Skin of body (tissue), 2 donors: ENCODE data around the gene SORBS1. TPM values are rescaled to one million over a fixed set of nuclear protein-coding genes. Genes with fewer than 3 reads are reported as not detected.

Experiments
- DNase-seq: peaks from one replicate; lab custom pipeline; 2025; lab: John Stamatoyannopoulos, UW
- total RNA-seq: library from RNA; depleted of rRNA; stranded (reverse); fragments of >200 nt; gene quantifications from one replicate; pipeline ENCODE4 v1.2.3, GENCODE V29; 2014

The SORBS1 gene
- total RNA-seq, 1 donor from 2014 or later: 33.7 TPM

DNA sequence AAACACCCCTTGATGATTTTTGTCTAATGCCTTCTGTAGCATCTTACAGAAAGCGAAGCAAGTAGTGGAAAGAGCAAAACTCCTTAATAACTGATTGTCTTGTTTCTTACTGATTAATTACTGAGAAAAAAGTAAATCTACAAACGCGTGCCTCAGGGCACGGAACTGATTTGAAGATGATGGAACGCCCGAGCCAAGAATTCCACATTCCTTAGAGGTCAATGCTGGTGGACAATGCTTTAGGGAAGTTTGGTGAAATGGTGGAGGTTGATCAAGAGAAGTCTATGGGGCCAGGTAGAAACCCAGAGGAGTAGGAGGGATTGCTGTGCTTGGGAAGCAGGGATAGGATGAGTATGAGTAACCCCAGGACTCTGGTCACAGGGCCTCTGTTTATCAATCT, 5.0 kb upstream of the SORBS1 start:
- DNase-seq: no peak

DNA sequence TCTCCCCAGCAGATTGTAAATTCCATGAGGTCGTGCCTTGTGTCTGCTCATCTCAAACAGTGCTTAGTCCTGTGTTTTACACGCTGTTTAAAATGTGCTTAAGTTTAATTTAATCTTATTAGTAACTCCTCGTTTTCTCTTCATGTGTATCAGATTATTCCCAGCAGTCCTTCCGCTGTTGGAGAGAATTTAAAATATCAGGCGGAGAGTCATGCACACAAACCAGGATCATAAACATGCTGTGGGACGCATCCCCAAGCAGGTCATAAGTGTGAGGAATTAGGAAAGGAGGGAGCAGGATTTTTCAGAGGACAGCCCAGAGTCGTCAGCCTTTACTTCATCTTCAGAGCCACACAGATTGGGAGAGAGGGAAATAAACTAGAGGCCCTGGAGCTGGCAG, 4.2 kb upstream of the SORBS1 start:
- no peak for DNase-seq

DNA sequence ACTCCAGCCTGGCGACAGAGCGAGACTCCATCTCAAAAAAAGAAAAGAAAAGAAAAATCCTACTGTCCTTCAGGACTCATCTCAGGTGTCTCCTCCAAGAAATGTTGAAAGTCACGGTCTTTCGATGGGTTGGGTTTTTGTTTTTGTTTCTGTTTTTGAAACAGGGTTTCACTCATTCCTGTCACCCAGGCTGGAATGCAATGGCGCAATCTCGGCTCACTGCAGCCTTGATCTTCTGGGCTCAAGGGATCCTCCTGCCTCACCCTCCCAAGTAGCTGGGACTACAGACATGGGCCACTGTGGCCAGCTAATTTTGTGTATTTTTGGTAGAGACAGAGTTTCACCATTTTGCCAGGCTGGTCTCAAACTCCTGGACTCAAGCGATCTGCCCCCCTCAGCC, 3.1 kb upstream of the SORBS1 start:
- DNase-seq: no peak

DNA sequence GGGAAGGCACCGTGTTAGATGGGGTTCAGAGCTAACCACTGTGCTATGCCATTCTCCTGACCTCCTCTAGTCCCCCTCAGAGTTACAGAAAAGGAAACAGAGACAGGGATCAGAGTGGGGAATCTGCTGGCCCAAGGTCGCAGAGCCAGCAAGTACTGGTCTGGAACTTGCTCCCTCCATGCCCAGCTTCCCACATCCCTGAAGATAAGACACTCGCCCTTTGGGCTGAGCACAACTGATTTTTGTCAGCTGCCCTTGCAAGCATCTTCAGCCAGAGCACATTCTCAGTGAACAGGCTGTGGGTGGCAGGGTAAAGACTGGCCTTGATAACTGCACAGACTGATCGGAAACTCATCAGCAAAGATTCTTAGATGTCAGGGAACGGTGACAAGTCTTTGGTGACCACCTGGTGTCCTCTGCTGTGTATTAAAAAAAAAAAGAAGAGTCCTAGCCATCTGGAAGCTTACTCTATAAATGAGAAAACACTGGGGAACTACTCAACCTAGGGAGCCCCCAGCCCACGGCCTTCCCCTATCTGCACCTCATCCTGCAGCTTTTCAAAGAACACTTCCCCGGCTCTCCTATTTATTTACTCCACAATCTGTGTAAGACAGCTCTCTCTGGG, 1.3 kb upstream of the SORBS1 start:
- DNase-seq: no peak

DNA sequence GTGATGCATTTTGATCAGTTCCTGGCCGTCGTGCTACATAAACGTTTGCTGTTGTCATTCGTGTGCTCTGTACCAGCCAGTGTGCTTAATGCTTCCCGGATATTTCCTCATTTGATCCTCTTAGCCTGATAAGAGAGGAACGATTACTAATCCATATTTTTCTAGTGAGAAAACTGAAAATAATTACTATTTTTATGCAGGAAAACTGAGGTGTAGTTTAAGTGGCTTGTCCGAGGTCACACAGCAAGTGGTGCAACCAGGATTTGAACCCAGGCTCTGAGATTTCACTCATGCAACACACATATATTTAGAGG, 650 bp upstream of the SORBS1 start:
- no peak for DNase-seq

DNA sequence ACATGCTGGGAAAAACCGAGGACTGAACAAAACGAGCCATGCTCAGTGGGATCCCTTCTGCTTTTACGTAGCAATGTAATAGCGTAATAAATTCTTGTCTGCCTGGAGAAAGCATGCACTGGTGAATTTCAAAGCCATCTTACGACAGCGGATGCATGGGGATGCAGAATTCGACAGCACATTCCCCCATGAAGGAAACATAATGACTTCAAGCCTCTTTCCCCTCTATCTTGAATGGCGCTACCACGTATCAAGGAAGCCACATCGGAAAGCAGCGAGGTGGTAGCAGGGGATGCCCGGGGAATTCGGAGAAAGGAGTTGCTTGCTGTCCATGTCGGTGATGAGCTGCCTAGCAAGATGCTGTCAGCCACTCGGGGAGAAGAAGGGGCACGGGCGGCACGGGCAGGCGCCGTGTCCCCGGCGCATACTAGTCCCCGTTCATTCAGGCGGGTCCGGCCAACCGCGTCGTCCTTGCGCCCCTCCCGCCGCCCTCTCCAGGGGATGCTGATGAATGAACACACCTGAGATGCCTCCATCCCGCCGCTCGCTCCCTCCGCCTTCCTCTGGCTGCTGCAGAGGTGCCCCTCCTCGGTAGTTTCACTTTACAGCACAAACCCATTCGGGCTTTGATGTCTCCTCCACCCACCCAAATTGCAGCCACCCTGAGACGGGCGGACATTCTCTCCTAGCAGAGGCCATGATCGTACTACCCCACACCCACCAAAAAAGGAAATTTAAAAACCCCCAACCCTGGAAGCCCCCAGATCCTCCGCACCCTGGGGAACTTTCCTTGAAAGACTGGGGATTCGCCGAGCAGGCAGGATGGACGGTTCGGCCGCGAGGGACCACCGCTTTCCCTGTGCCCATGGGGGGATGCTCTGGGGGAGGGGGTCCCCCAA, 644 bp downstream of the SORBS1 start:
- peak; percentile 25 for DNase-seq

DNA sequence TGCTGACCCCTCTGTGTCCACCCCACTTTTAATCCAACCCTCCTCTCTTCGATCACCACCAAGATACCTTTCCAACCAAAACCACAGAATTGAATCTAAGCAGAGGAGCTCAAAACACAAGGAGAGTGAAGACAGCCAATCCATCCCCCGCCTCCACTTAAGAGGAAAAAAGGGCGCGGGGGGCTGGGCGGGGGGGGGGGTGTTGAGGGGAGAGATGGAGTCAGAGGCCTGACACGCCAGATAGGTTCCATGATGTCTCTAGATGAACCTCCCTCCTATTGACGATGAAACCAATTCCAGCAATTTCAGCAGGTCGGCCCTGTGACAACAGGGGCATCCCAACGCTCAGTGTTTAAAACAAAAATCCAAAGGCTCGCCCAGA, 1.3 kb downstream of the SORBS1 start:
- no peak for DNase-seq

DNA sequence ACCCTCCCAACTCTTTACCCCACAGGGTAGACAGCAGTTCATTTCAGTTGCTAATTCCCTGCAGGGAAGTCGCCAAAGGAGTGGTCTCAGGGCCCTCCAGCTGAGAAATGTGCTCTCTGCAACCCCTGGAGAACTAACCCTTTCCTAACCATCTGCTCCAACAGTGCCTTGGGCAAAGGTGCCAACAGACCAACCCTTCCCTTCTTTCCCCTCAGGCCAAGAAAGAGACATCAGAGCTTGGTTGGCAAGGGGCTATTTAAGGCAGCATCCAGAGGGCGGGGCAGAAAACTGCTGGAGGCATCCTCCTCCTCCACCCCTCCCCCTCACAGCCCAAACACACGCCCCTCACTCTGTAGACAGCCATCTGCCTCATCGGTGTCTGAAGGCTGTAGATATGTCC, 1.7 kb downstream of the SORBS1 start:
- DNase-seq: no peak

DNA sequence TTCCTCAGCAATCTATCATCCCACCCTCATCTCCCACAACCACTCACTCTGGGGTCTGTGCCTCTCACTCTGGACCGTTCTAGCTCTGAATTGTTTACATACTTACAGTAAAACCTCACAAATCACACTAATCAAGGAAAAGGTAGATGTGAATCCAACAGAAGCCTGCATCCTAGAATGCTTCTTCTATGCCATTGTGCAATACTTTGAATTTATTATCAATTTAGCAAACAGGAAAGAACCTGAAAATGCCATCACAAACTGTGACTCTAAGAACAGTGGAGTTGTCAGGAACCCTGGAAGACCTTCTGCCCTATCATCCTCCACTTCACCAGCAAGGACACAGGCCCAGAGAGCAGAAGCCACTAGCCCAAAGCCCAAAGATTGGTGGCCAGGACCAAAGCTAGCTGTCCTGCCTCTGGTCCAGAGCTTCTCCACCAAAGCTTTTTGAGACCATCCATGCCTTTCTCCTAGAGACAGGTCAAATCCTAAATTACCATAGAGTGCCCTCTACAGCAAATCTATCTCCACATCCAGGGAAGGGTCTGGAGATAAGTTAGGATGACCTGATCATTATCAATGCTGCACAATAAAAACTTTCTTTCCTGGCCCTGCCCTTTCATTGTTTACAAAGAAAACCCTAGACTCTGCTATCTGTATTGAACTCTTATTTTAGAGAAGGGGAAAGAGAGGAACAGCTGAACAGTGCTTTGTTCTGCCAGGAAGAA, 2.4 kb downstream of the SORBS1 start:
- no peak for DNase-seq

DNA sequence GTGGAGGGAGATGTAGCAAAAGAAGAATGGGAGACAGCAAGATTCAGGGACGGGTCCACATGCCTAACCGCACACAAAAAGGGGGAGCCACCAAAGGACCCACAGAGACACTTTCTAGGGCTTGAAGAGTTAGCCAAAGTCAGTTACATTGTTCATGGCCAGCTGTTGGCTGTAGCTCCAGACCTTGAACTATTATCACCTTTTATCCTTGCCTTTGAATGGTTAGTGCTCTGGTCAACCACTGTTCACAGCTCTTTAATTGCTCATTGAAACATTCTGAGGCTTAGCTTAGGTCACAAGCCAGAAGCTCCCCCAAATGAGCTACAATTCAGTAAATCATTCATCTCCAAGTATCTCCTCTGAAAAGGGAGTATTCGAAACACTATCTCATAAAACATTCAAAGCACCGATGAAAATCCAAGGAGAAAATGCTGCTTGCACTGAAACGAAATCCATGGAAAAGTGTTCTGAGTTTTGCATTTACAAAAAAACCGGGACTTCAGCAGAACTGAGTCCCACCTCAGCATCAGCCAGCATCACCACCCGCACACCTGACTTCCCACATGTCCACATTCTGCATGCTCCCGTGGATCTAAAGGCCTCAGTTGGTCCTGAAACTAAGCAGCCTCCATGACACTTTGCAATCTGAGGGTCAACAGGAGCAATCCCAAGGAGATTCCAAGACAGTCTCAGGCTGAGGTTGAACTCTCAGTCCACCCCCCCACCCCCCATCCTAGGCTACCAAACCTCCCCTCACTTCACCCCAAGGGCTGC, 4.0 kb downstream of the SORBS1 start:
- DNase-seq: no peak

DNA sequence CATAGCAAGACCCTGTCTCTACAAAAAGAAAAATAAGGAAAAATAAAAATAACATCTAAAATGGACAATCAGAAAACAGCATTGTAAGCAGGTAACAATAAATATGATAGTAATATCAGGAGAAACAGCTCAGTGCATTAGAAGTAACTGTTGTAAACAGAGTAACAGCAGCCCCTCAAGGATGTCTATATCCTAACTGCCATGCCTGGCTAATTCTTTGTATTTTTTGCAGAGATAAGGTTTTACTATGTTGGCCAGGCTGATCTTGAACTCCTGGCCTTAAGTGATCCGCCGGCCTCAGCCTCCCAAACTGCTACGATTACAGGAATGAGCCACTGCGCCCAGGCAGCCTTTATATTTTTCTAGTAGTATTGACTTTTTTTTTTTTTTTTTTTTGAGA, 7.5 kb downstream of the SORBS1 start:
- no peak for DNase-seq

DNA sequence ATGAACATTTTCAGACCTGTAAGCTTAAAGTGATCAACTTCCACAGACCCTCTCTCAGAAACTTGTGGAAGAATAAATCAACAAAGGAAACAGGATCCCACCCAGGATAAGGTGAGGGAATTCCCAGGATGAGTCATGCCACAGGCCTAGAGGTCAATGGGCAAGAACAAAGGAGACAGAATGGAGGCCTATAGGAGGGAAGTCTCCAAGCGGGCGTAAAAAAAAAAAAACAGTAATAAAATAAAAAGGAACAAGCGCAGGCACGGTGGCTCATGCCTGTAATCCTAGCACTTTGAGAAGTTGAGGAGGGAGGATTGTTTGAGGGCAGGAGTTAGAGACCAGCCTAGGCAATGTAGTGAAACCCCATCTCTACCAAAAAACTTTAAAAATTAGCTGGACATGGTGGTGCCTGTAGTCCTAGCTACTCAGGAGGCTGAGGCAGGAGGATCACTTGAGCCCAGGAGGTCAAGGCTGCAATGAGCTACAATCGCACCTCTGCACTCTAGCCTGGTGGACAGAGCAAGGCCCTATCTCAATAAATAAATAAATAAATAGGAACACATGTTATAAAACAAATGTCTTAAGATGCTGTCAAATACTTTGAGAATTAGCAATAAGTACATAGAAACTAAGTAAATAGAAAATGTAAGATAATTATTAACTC, 8.4 kb downstream of the SORBS1 start:
- DNase-seq: no peak

DNA sequence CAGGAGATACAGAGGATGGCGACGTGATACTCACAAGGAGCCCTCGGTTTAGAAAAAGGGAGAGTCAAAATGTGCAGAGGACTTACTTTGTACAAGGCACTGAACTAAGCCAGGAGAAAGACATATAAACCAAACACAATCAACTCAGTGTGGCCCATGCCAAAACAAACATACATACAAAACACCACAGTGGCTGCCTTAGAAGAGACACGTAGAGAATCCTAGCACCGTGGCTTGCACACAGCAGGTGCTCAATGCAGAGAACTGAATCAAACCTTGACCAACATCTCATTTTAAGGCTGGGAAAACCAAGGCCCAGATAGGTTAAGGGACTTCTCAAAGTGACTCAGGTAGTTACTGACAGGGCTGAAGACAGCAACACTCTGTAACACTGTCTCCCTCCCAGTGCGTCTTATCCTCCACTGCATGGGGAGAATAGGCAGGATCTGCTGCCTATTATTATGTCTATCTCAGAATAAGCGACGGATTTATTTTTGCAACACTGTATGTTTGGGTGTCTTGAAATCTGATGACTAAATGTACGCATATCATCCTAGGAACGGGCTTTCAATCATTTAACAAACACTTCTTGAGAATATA, 11.0 kb downstream of the SORBS1 start:
- no peak for DNase-seq

DNA sequence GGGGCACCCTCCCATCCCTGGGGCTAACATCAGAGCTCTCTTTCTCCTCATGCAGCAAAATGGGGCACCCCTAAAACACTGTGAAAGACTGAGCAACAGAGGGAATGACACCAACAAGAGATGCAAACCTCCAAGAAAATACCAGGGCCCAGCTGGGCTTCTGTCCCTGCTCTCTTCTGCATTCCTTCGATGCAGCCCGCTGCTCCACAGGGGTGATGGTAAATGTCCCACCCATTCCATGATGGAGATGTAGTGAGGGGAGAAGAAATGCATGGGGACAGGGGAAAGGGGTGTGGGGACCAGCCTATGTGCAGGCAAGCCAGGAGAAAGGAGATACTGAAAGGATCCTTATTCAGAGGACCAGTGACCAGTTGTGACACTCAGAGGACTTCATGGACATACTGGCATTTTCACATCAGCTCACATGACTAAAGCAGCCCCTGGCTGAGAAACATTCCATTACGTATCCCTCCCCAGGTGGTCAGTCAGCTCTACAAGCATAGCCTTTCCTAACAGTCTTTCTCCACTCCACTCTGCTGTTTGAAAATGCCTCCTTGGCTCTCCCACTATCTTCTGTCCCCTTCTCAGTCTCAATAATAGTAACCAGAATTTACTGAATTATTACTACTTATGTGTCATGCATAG, 13.3 kb downstream of the SORBS1 start:
- no peak for DNase-seq

DNA sequence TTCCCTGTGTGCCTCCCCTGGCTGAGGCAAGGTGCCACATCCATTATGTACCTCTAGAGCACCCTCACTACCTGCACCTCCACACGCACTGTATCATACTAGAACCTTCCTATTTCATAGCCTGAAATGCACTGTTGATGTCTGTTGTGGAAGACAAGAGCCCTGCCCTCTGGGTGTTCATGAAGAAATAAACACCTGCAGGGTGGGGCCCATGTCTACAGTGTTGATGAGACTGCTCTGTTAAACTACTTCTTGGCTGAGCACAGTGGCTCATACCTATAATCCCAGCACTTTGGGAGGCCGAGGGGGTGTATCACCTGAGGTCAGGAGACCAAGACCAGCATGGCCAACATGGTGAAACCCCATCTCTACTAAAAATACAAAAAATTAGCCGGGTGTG, 14.0 kb downstream of the SORBS1 start:
- DNase-seq: no peak

DNA sequence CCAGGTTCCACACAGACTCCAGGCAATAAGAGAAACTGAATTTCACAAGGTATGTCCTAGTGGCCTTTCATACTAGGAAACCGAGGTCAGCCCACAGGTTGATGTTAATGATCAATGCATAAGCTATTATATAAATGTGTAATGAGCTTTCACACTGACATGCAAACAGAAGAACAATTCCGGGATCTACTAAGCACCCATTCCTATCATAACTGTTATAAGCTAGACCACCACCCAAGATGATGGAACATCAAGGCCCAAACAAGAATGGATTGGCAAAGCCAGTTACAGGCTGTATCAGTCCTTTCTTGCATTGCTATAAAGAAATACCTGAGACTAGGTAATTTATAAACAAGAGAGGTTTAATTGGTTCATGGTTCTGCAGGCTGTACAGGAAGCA, 15.2 kb downstream of the SORBS1 start:
- DNase-seq: no peak

DNA sequence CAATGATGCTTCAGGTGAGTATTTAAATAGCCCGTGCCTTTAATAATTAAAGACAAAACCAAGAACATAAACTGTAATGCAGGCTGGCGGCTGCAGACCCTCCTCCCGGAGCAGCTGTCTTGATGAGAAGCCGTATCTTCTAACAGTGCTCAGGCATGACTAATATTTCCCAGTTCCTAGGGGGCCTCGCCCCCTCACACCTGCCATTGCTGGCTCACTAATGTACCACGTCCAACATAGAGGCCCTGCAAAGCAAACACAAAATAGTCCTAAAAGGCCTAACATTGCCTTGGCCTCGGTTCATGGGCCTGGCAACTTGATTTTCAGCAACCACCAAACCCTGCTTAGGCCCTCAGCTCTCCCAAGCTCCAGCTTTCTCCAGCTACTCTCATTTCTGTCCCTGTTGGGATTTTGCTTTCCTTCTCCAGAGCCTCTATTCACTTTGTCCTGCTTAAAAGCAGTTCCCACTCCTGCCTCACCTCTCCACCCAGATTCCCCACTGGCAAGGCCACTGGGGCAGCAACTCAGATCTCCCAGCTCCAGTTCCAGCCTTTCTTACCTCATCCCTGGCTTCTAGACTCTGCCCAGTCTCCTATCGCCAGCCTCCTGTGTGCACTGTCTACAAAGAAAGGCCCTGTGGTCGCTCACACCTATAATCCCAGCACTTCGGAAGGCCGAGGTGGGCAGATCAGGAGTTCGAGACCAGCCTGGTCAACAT, 16.2 kb downstream of the SORBS1 start:
- no peak for DNase-seq

DNA sequence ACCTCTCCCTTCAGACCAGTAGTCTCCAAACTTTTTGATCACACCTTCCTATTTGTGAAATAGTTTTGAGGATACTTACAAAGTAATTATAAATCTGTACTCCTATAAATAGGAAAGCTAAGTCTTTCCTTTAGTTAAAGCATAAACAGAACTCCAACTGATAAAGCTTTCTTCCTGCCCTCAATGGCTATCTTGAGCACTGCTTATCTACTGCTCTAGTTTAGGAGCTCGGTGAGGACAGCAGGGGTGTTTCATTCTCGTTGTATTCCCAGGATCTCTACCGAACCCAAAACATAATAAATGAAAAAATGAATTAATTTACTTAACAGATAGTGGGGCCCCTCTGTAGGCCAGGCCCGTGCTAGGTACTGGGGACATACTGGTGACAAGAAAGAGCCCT, 17.7 kb downstream of the SORBS1 start:
- DNase-seq: no peak

DNA sequence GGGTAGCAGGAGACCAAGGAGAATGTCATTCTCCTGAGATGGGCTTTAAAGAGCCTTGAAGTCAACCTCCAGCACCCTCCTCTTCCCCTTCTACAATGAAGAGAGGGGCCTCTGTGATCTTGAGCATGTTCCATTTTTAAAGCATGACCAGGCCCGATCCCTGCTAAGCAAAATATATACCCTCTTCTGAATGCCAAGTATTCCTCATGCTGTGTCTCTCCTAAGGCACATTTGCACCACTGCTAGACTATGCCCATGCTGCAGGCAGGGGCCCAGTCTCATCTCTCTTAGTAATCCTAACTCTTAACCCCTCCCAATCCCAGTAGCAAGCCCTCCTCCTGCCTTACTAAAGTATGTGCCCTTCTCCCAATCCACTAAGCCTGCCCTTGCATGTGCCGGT, 18.4 kb downstream of the SORBS1 start:
- no peak for DNase-seq

DNA sequence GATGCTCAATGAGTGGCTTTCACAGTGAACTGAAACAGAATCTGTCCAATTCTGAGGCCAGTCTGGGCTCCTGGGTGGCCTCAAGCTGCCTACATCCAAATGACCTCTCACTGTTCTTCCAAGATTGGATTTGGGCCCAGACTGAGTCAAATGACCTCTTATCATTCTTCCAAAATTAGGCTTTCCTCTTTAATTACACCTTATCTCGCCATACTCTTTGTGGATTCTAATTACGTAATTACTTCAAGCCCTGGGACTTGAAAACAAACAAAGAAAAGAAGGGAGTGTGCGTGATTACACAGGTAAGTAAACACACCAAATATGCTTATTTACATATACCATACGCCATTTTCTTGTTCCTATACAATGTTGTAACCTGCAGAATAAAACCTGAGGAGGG, 18.8 kb downstream of the SORBS1 start:
- DNase-seq: no peak
